Left ventricle myocardium inferior (tissue), 1 donor: ENCODE data around the gene HDAC11. TPM values are rescaled to one million over a fixed set of nuclear protein-coding genes. Genes with fewer than 3 reads are reported as not detected.

ENCODE experiments used
- DNase-seq: peaks from one replicate; pipeline ENCODE4 v3.0.0-alpha.2; 2020
- H3K27ac ChIP-seq: fragments of 200-600 bp; replicated peaks from 2 replicates; pipeline ENCODE4 v1.8.0; 2021
- H3K27me3 ChIP-seq: fragments of 200-600 bp; 2 replicates; pipeline ENCODE4 v1.8.0; 2021; ENCODE audit warnings: low read depth
- H3K36me3 ChIP-seq: fragments of 200-600 bp; 2 replicates; pipeline ENCODE4 v1.8.0; 2021
- H3K4me1 ChIP-seq: fragments of 200-600 bp; 2 replicates; pipeline ENCODE4 v1.8.0; 2021
- H3K4me3 ChIP-seq: fragments of 200-600 bp; 2 replicates; pipeline ENCODE4 v1.8.0; 2021; ENCODE audit warnings: mild to moderate bottlenecking, moderate library complexity
- H3K9me3 ChIP-seq: fragments of 200-600 bp; replicated peaks from 2 replicates; pipeline ENCODE4 v1.8.0; 2021
- intact Hi-C: fragments of 100-400 bp; cut with micrococcal nuclease; formaldehyde crosslinking; loops from one replicate; pipeline ENCODE4 v1.11.0; 2022
- total RNA-seq: library from RNA; stranded (reverse); fragmentation: NEBNext Ultra II Directional; extraction: Animal tissue kit (Norgen Biotek cat#: 25700); gene quantifications from one replicate; pipeline ENCODE4 v1.2.1, GENCODE V29; 2021
- TF ChIP-seq, protein P1 (sequence below): fragments of 200-600 bp; IDR thresholded peaks from 2 replicates; pipeline ENCODE4 v1.8.0; 2021; ENCODE audit warnings: antibody characterized with exemption, mild to moderate bottlenecking, borderline replicate concordance
- donor health status: DM: no; HTN: yes; CAD: no; lungs with severe emphysema.

HDAC11 gene
- total RNA-seq, 1 donor from 2014 or later, result 34.3 TPM

GRCh38 chr3:13515786-13516759 lies 36.0 kb downstream of the HDAC11 start:
- TF ChIP-seq, protein P1, sequence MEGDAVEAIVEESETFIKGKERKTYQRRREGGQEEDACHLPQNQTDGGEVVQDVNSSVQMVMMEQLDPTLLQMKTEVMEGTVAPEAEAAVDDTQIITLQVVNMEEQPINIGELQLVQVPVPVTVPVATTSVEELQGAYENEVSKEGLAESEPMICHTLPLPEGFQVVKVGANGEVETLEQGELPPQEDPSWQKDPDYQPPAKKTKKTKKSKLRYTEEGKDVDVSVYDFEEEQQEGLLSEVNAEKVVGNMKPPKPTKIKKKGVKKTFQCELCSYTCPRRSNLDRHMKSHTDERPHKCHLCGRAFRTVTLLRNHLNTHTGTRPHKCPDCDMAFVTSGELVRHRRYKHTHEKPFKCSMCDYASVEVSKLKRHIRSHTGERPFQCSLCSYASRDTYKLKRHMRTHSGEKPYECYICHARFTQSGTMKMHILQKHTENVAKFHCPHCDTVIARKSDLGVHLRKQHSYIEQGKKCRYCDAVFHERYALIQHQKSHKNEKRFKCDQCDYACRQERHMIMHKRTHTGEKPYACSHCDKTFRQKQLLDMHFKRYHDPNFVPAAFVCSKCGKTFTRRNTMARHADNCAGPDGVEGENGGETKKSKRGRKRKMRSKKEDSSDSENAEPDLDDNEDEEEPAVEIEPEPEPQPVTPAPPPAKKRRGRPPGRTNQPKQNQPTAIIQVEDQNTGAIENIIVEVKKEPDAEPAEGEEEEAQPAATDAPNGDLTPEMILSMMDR, result no peak
- Histone ChIP-seq H3K9me3 (no peaks in the 10 kb centered on the region), H3K4me3 (no peak overlapping the region), H3K27me3 (no peaks in the 10 kb centered on the region), H3K27ac (peak overlapping the region; percentile 93), H3K4me1 (peaks cover 47% of the 10 kb centered on the region), H3K36me3 (no peaks in the 10 kb centered on the region)
- DNase-seq, result peak; percentile 65
- intact Hi-C loops, result no loop called here

- H3K9me3 ChIP-seq, result no peaks in the 10 kb centered on the region
- H3K36me3 ChIP-seq, result no peaks in the 10 kb centered on the region
- intact Hi-C loops, result no loop called here
- no peak overlapping the region for H3K4me3 ChIP-seq
- H3K4me1 ChIP-seq, result peaks cover 47% of the 10 kb centered on the region
- DNase-seq, result no peak
- no peaks in the 10 kb centered on the region for H3K27me3 ChIP-seq
- H3K27ac ChIP-seq, result peak overlapping the region; percentile 93
- TF ChIP-seq, protein P1, result no peak
Measured at GRCh38 chr3:13516760-13517135, 36.6 kb downstream of the HDAC11 start.

DNA sequence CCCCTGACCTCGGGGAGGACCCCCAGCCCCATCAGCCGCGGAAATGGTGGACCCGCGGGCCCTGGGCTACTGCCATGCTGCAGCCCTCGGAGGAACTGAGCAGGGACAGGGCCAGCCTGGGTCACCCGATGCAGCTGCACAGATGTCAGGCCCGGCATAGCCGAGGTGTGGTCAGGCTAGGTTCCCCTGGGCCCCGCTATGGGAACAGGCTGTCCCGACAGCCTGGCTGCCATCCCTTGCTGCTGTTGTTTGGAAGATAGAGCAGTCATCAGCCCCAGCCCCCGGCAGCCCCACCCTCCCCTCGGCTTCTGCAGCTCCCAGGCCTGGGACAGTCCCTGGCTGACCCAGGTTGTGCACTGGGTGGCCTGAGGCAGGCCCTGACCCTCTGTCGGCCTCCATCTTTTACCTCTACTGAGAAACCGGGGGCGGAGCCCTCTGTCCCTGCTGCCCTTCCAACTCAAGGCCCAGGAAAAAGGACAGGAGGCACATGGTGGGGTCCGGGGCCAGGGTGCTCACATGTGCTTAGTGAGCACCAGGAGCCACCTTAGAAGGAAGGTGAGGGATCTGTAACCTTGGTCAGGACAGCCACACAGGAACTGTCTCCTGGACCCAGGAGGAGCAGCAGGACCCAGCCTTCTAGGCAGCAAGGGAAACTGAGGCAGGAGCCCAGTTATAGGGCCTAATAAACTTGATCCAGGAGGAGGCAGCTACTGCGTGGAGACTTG lies 37.3 kb downstream of the HDAC11 start:
- peak overlapping the region; percentile 93 for H3K27ac ChIP-seq
- H3K4me1 ChIP-seq, result peaks cover 47% of the 10 kb centered on the region
- peak; percentile 89 for DNase-seq
- H3K36me3 ChIP-seq, result no peaks in the 10 kb centered on the region
- H3K4me3 ChIP-seq, result no peak overlapping the region
- TF ChIP-seq, protein P1, result no peak
- intact Hi-C loops, result no loop called here
- H3K9me3 ChIP-seq, result no peaks in the 10 kb centered on the region
- H3K27me3 ChIP-seq, result no peaks in the 10 kb centered on the region

DNA sequence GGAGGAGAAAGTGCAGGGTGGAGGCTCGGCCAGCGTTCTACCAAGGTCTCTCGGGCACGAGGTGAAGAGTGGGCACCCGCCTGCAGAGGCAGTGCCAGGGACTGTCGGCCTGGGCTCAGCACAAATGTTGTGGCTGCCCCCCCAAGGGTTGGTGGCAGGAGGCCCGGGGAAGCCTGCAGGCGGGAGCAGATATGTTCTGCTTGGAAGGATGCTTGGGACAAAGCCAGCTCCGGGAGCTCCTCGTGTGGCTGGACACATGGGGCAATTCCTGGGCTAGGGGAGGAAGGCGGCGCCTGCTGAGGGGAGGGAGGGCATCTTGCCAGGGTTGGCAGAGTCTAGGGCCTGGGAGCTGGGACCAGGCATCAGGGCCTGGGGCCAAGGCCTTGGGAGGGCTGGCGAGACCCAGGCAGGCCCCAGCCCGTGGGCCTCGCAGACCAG lies 38.4 kb downstream of the HDAC11 start:
- intact Hi-C loops, result no loop called here
- TF ChIP-seq, protein P1, result no peak

DNA sequence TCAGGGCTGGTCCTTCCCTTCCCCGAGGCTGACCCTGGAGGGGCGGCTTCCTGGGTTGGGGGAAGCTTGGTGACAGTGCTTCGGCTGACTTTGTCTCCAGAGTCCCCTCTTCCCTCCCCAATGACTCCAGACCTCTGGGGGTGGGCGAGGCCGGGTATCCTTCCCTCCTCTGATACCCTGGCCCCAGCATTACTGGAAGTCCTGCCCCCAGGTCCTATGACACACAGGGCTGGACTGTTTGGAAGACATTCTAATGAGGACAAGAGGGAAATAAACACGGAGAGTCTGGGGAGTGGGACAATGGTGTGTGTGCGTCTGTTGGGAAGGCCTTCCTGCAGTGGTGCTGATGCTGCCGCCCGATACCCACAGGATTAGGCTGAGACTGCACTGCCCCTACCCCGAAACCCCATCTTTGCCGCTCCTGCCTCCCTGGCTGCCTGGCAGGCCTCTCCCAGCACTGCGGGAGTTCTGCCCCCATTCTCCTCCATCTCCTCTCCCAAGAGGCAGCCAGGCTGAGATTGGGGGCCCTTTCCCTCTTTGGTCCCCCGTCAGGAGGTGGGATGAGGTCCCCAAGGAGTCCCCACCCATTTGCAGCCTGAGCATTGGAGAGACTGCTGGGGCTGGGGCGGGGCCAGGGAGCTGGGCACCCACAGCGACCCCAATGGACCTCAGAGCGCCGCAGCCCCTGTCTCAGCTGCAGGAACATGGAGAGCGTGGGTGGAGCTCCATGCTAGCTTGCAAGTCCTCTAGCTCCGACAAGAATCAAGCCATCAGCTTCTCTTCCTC lies 39.1 kb downstream of the HDAC11 start:
- Histone ChIP-seq H3K9me3 (no peaks in the 10 kb centered on the region), H3K27ac (peak overlapping the region; percentile 93), H3K27me3 (no peaks in the 10 kb centered on the region), H3K4me1 (peaks cover 47% of the 10 kb centered on the region), H3K36me3 (no peaks in the 10 kb centered on the region), H3K4me3 (no peak overlapping the region)
- DNase-seq, result no peak
- intact Hi-C loops, result no loop called here
- TF ChIP-seq, protein P1, result no peak

More for the DNA sequence above, 38.4 kb downstream of the HDAC11 start:
- Histone ChIP-seq H3K4me3 (no peak overlapping the region), H3K36me3 (no peaks in the 10 kb centered on the region), H3K9me3 (no peaks in the 10 kb centered on the region), H3K27me3 (no peaks in the 10 kb centered on the region), H3K4me1 (peaks cover 47% of the 10 kb centered on the region), H3K27ac (peak overlapping the region; percentile 93)
- peak; percentile 89 for DNase-seq
